Fibroblast of skin of right biceps (primary cell): Measurements from ENCODE around the gene SYTL1.
A peak's percentile ranks its signal among the peaks of the same experiment; 100 is the strongest.

Experiments used
- DNase-seq: peaks from one replicate; pipeline ENCODE4 v3.0.0-alpha.2; 2013

Gene SYTL1

DNA sequence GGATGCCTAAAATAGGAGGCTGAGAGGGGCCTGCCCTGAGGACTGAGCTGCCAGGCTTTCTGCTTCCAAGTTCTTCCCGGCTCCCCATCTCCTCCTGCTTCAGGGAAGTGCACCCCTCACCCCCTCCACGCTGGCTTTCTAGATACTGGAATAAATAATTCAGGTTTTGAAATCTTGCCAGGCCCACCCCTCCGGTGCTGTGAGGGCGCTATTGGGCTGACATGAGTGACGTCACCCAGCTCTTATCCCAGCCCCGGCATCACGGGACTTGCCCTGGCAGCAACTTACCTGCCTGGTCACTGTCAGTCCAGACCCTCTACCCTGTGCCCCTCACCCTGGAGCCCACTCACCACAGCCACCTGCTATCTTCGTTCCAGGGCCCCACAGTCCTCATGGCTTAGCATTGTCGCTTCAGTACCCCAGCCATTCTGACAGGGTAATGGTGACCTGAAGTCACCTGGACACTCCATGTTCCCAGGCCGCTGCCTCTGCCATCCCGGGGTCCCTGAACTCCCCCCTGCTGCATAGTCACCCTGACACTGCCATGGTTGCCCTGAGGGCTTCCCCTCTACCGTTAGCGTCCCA lies 49.8 kb downstream of the SYTL1 start:
- DNase-seq = peak; percentile 63

DNA sequence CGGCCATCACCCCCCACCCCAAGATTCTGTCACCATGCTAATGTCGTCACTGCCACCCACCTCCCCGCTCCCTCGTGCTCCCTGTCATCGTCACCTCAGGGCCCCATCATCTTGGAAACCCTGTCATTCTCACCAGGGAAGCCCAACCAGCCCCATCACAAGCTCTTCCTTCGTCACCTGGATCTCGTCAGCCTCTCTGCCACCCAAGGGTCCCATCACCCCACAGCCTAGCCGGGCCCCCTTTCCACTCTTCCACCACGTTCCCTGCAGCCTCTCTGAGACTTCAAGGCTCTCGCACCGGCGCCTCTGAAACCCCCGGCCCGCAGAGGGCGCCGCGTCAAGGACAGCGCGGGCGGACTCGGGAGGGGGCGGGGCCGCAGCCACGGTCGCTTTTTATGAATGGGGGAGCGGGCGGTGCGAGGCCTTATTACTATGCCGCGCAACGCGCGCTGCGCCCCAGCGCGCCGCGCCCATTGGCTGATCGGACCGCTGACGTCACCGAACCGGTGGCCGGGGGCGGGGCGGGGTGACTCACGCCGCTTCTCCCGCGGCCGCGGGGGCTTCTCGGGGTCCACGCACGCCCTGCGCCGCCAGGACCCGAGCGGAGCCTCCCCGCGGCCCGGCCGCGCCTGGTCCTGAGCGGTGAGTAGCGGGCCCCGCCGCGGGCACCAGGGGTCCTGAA lies 50.4 kb downstream of the SYTL1 start, which contains the start of gene GPR3:
GPR3 (plus strand) TSS at position 527 of the 682 bp plus-strand sequence. CDS start 1,177 bp downstream, outside the sequence.
- peak; percentile 94 for DNase-seq

DNA sequence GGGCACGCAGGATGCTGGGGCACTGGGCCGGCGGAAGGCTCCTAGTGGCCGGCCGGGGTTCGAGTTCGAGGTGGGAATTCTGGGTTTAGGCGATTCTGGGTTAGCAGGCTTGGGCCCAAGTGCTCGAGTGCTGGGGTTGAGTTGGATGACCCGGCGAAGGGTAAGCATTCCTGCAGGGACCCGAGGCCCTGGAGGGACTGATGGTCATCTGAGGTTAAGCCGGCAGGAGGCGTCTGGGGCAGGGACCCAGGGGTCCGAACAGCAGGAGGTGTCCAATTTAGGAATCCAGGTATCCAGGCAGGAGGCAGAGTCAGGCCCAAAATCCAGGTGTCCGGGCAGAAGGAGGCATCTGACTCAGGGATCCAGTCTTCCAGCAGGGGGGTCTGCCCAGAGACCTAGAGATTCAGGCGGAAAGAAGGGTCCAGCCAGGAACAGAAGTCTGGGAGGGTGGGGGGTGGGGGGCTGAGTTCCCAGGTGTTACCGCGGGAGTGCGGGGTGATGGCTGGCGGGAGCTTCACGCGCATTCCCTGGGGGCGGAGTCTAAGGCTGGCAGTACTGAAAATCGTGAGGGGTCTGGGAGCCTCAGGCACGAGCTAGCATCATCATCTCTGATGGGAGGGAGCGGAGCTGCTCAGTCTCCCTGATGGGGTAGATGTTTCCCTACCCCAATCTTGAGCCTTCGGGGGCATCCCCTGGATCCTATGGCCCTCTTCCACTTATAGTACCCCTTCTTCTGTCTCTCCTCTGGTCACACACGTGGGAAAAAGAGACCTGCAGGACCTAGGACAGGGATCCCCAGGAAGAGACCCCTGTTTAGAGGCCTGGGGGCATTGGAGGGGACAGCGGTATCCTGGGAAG lies 51.2 kb downstream of the SYTL1 start:
- no peak for DNase-seq

- no peak for DNase-seq
These were observed 51.9 kb downstream of the SYTL1 start for GRCh38 chr1:27393641-27394281.

DNA sequence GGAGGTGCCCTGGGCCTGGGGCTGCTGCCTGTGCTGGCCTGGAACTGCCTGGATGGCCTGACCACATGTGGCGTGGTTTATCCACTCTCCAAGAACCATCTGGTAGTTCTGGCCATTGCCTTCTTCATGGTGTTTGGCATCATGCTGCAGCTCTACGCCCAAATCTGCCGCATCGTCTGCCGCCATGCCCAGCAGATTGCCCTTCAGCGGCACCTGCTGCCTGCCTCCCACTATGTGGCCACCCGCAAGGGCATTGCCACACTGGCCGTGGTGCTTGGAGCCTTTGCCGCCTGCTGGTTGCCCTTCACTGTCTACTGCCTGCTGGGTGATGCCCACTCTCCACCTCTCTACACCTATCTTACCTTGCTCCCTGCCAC lies 52.4 kb downstream of the SYTL1 start:
- no peak for DNase-seq

- DNase-seq = no peak
These were observed 53.1 kb downstream of the SYTL1 start for GRCh38 chr1:27394925-27395324.

DNA sequence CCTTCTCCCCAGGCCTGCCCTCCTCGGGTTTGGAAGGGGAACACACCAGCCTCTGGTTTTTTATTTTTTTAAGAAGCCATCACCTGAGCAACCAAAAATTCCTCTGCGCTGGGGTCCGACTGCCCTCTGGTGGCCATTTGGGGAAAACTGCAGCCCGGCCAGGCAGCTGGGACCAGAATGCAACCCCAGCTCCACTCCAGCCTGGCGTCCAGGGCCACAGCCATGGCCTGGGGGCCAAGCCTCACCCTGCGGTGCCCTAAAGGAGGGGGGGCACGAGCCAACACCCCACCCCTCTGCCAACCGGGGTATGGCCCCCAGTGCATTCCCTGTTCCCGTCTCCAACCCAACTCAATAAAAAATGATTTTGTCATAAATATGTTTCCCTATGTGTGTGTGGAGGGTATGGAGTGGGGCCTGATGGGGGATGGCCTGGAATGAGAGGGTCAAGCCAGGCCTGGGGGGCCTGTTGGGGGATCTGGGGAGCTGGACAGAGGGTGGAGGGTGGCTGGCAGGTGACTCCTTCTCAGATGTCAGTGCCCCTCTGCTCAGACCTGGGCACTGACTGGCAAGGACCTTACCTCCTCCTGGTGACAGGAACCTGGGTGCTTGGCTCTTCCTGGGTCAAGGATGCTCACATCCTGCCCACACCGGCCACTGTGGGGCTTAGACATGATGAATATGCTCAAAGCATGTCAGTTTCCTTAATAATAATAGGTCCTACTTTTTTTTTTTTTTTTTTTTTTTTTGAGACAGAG lies 53.8 kb downstream of the SYTL1 start:
- peak; percentile 67 for DNase-seq

- no peak for DNase-seq
These were observed 55.3 kb downstream of the SYTL1 start for GRCh38 chr1:27397110-27397509.

- DNase-seq = no peak
These were observed 55.9 kb downstream of the SYTL1 start for GRCh38 chr1:27397749-27398148.

DNA sequence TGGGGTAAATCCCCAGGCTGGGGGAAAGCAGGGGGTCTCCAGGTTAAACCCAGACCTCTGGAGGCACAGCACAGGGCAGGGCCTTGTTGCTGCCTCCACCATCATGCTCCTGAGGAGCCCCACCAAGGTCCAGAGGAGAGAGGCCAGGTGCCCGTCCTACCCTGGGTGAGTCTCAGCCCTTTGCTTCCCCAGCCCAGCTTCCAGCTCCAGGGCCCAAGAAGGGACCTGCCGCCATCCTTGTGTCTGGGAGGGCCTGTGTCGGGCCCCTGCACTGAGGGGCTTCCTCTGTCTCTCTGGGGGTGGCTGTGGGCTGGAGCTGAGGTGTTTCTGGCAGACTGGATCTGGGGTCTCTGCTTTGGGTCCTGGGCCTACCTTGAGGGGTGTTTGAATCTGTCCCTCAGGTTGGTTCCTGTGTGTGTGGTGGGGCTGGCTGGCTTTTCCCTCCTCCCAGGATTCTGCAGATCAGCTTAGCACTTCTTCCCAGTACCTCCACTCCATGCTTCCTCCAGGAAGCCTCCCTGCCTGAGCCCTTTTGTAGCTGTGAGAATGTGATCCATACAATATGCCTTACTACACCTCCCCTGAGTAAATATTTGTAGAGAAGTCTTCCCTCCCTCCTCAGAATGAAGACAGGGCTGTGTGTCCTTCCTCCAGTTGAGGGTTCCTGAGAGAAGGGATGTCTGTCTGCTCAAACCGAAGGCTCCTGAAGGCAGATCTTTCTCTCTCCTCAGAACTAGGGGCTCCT lies 56.8 kb downstream of the SYTL1 start:
- no peak for DNase-seq

- no peak for DNase-seq
These were observed 57.6 kb downstream of the SYTL1 start for GRCh38 chr1:27399251-27400025.

DNA sequence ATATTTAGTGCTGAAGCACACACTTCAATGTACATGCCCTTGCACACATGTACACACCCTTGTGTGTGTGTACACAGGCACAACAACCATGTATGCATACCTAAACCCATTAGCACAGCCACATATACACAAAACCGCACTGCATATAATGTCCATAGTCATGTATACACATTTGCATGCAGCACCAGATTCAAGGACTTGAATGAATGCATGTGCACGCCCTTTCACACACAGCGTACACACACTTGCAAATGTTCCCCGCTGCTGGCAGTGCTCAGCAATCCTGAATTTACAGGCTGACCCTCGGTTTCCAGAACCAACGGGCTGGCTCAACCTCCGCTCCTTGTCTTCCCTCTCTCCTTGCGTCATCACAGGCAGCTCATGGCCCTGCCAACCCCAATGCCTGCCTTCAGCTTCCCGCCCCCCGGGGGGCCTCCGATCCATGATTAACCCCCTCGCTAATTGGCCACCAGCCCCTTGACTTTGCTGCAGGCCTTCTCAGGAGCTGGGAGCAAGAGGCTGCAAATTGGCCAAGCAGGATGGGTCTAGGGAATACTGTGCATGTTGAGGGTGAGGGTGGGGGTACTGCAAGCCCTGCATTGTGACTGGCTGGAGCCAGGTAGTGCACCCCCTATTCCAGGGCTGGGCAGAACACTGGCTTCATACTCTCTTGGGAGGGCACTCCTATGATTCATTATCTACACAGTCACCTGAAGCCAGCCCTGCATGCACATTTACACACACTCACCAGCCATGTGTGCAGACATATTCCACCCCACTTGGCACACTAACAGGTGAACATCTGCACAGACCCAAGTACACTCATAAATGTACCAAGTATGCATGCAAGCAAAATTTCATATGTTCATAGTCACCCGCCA lies 58.5 kb downstream of the SYTL1 start:
- DNase-seq = no peak

- no peak for DNase-seq
These were observed 59.1 kb downstream of the SYTL1 start for GRCh38 chr1:27400963-27401341.

DNA sequence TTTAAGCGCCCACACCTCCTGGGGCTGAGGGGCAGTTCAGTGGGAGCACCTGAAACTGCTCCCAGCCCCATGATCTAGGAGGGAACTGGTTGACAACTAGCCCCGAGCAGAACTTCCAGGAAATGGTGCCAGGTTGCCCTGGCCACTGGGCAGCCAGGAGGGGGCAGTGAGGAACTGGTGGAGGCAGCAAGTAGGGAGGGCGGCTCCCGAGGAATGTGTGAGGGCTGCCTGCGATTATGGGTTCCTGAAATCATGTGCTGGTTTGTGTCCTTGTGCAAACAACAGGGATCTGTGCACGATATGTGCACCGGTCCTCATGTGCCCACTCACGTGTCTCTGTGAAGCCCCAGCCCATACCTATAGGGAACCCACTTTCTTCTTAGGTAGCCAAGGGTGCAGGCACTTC lies 60.5 kb downstream of the SYTL1 start:
- DNase-seq = peak; percentile 47

GRCh38 chr1:27403065-27403726 lies 61.4 kb downstream of the SYTL1 start:
- peak; percentile 80 for DNase-seq
